HCT116 (cell line): Measurements from ENCODE around the gene LLGL2. TPM values are rescaled to one million over a fixed set of nuclear protein-coding genes. Genes with fewer than 3 reads are reported as not detected.

Experiments
- ATAC-seq: fragments of 200-7000 bp; cut with Tn5 transposase; 2 replicates; pipeline ENCODE4 v1.9.1; 2020; ENCODE audit warnings: mild to moderate bottlenecking, moderate library complexity
- BruUV-seq: library from RNA; stranded (reverse); fragments of 400-500 nt; replicated peaks from 2 replicates; lab custom pipeline; 2021; lab: Mats Ljungman, UMichigan
- CTCF ChIA-PET: fragments of 300-600 bp; sonication (Branson Sonifier 250); formaldehyde crosslinking; loops from one replicate; lab custom pipeline; 2021; ENCODE audit warnings: antibody characterized with exemption; lab: Charles Lee
- POLR2A ChIA-PET: fragments of 300-600, 350-600 bp; sonication (Branson Sonifier 250); formaldehyde crosslinking; loops from one replicate; lab custom pipeline; 2021; ENCODE audit warnings: antibody characterized with exemption; lab: Charles Lee
- RAD21 ChIA-PET, 2 experiments: fragments of 300-600 bp; sonication (Branson Sonifier 250); formaldehyde crosslinking; loops; one replicate each; lab custom pipeline; 2023; ENCODE audit warnings: low total read pairs in 2 of 2; ENCODE audit not compliant: uncharacterized antibody in 2 of 2, unreplicated experiment in 2 of 2, low non-redundant PET in 1 of 2; lab: Charles Lee
- DNase-seq: peaks from one replicate; pipeline ENCODE4 v3.0.0-alpha.2; 2010; ENCODE audit warnings: low read depth, low spot score
- H2AFZ ChIP-seq: fragments of 200-600 bp; shearing (Covaris generic), sonication (generic); 2 replicates; pipeline ENCODE4 v1.6.1; 2017; ENCODE audit warnings: low read depth, mixed run types, mixed read lengths, antibody characterized with exemption, low read length; ENCODE audit not compliant: poor library complexity, severe bottlenecking
- H3K27ac ChIP-seq: 2 replicates; pipeline ENCODE4 v1.5.1; 2012; ENCODE audit warnings: low read depth, low read length
- H3K27me3 ChIP-seq: fragments of 200-600 bp; sonication (generic); 2 replicates; pipeline ENCODE4 v1.6.1; 2016; ENCODE audit warnings: mixed run types, low read length, mixed read lengths; ENCODE audit not compliant: insufficient read depth
- H3K36me3 ChIP-seq, 2 experiments: fragments of 200-500 bp in 1 of 2; fragments of 200-600 bp in 1 of 2; sonication (Bioruptor generic) in 1 of 2; sonication (generic) in 1 of 2; 2 replicates each; pipeline versions ENCODE4 v1.5.1 to v1.6.1; 2014 to 2016; ENCODE audit warnings: low read length in 2 of 2, inconsistent platforms in 1 of 2, mixed read lengths in 1 of 2, mixed run types in 1 of 2; ENCODE audit not compliant: insufficient read depth in 2 of 2, control insufficient read depth in 1 of 2
- H3K4me1 ChIP-seq, 2 experiments: fragments of 200-600 bp in 1 of 2; sonication (generic) in 1 of 2; 2 replicates each; pipeline versions ENCODE4 v1.5.1 to v1.6.1; 2012 to 2017; ENCODE audit warnings: low read length in 2 of 2, inconsistent platforms in 1 of 2, mild to moderate bottlenecking in 1 of 2, mixed read lengths in 1 of 2, mixed run types in 1 of 2, moderate library complexity in 1 of 2; ENCODE audit not compliant: insufficient read depth in 2 of 2, control insufficient read depth in 1 of 2
- H3K4me2 ChIP-seq: fragments of 200-600 bp; sonication (generic); 2 replicates; pipeline ENCODE4 v1.6.1; 2017; ENCODE audit warnings: mixed run types, low read length, mixed read lengths
- H3K4me3 ChIP-seq, 2 experiments: fragments of 200-600 bp in 1 of 2; sonication (generic) in 1 of 2; replicated peaks in 1 of 2; 2 replicates each; pipeline ENCODE4 v1.5.1; 2011 to 2016; ENCODE audit warnings: low read length in 2 of 2, control low read depth in 1 of 2, low read depth in 1 of 2, mild to moderate bottlenecking in 1 of 2, mixed read lengths in 1 of 2, mixed run types in 1 of 2
- H3K79me2 ChIP-seq: fragments of 200-600 bp; sonication (generic); 2 replicates; pipeline ENCODE4 v1.6.1; 2017; ENCODE audit warnings: mild to moderate bottlenecking, mixed run types, low read length, moderate library complexity, mixed read lengths; ENCODE audit not compliant: insufficient read depth
- H3K9ac ChIP-seq: fragments of 200-600 bp; sonication (generic); 2 replicates; pipeline ENCODE4 v1.6.1; 2016; ENCODE audit warnings: low read length, mixed read lengths
- H3K9me2 ChIP-seq: fragments of 200-600 bp; sonication (generic), shearing (Covaris generic); 2 replicates; pipeline ENCODE4 v1.6.1; 2017; ENCODE audit warnings: mixed run types, mild to moderate bottlenecking, moderate library complexity; ENCODE audit not compliant: insufficient read depth
- H3K9me3 ChIP-seq, 2 experiments: fragments of 200-500 bp in 1 of 2; fragments of 200-600 bp in 1 of 2; sonication (Bioruptor generic) in 1 of 2; sonication (generic) in 1 of 2; 2 replicates each; pipeline ENCODE4 v1.6.1; 2014 to 2017; ENCODE audit warnings: low read length in 2 of 2, mixed read lengths in 2 of 2, inconsistent platforms in 1 of 2, low read depth in 1 of 2, mild to moderate bottlenecking in 1 of 2, mixed run types in 1 of 2, moderate library complexity in 1 of 2; ENCODE audit not compliant: control insufficient read depth in 1 of 2, insufficient read depth in 1 of 2
- H4K20me1 ChIP-seq: fragments of 200-600 bp; sonication (generic), shearing (Covaris generic); 2 replicates; pipeline ENCODE4 v1.6.1; 2017; ENCODE audit warnings: mixed run types, mild to moderate bottlenecking, moderate library complexity; ENCODE audit not compliant: insufficient read depth
- CEBPB ChIP-seq: IDR thresholded peaks from 2 replicates; pipeline ENCODE4 v1.6.1; 2012; ENCODE audit warnings: low read depth
- EZH2 ChIP-seq: fragments of 200-600 bp; sonication (generic); IDR thresholded peaks from 2 replicates; pipeline ENCODE4 v1.6.1; 2017; ENCODE audit warnings: antibody characterized with exemption, mixed run types
- POLR2AphosphoS5 ChIP-seq: IDR thresholded peaks from 2 replicates; pipeline ENCODE4 v1.6.1; 2011; ENCODE audit warnings: mild to moderate bottlenecking, low read depth, low read length, moderate library complexity
- RAD21 ChIP-seq: IDR thresholded peaks from 2 replicates; pipeline ENCODE4 v1.6.1; 2012; ENCODE audit warnings: low read depth, mild to moderate bottlenecking
- SRF ChIP-seq: IDR thresholded peaks from 2 replicates; pipeline ENCODE4 v1.6.1; 2012; ENCODE audit warnings: low read depth
- YY1 ChIP-seq: IDR thresholded peaks from 2 replicates; pipeline ENCODE4 v1.6.1; 2011; ENCODE audit warnings: low read length, low read depth, moderate library complexity, mild to moderate bottlenecking; ENCODE audit not compliant: insufficient replicate concordance; ENCODE audit errors: extremely low read depth
- ZFX ChIP-seq: fragments of 450-650 bp; IDR thresholded peaks from 2 replicates; pipeline ENCODE4 v1.6.1; 2017
- intact Hi-C: fragments of 100-400 bp; cut with micrococcal nuclease; formaldehyde crosslinking; loops from 2 replicates; pipeline ENCODE4 v1.10.0; 2022
- total RNA-seq: library from RNA; stranded (reverse); gene quantifications from one replicate; pipeline ENCODE4 v1.2.1, GENCODE V29; 2021; ENCODE audit not compliant: unreplicated experiment
- TF ChIP-seq, protein P1 (sequence below): IDR thresholded peaks from 2 replicates; pipeline ENCODE4 v1.6.1; 2011; ENCODE audit warnings: mild to moderate bottlenecking, low read length, moderate library complexity; ENCODE audit not compliant: insufficient replicate concordance; ENCODE audit errors: extremely low read depth

LLGL2 gene
- total RNA-seq, 1 experiment from 2014 or later: 209 TPM

DNA sequence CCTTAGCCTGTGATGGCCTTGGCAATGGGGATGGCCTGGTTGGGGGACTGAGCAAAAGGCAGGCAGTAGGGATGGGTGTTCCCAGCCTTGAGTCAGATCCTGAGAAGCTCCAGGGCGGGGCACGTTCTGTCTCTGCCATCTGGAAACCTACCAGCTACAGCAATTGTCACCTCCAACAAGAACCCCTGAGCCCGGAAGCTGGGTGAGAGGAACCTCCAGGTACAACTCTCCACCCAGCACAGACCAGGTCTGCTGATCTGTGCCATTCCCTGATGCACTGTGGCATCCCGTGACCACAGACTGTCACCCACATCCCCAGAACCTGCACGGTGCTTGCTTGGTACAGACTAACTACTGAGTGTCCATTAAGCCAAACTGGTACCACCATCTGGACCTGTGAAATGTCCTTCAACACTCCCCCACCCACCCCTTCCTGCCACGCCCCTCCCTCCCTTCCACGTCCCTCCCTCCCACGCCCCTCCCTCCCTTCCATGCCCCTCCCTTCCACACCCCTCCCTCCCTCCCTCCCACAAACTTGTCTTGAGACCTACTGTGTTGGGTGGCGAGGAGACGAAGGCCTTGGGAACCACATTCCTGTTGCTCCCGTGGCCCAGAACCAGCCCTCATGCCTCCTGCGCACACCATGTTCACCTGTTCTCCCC, 78.7 kb downstream of the LLGL2 start:
- POLR2A ChIA-PET: interaction anchor here (0.6 to 1.0 kb wide), 3 partner anchors 20 to 599 kb away, joined by 3 read pairs; no protein-coding TSS in a partner anchor
- ATAC-seq (peak; percentile 8), DNase-seq (no peak)
- no peaks in the 10 kb centered on the region for H3K9me2 ChIP-seq
- peak overlapping the region; percentile 19; the same call in 1 of the 2 replicates for H3K27ac ChIP-seq
- H3K9me3 ChIP-seq: no peaks in the 10 kb centered on the region
- RAD21 ChIA-PET: no interaction called here
- peak overlapping the region in 1 of 2 experiments; percentile 9; a peak in 1 of 4 replicates for H3K4me3 ChIP-seq
- no peaks in the 10 kb centered on the region for H3K79me2 ChIP-seq
- TF ChIP-seq CEBPB: no peak
- no peaks in the 10 kb centered on the region for H3K27me3 ChIP-seq
- H4K20me1 ChIP-seq: no peaks in the 10 kb centered on the region
- intact Hi-C loops: loop anchor here (5.0 kb wide), 2 partner anchors 87 to 177 kb away; partner anchors contain the start of genes CASKIN2 and TSEN54
- CTCF ChIA-PET: interaction anchor here (0.6 to 2.9 kb wide), 3 partner anchors 29 to 432 kb away, joined by 3 to 14 read pairs (median 4); partner anchors contain the start of gene SMIM5
- no peaks in the 10 kb centered on the region for H3K36me3 ChIP-seq
- H2AFZ ChIP-seq: no peak overlapping the region
- peak overlapping the region; percentile 75 for H3K4me2 ChIP-seq
- peak overlapping the region; percentile 21; the same call in 1 of the 2 replicates for H3K9ac ChIP-seq
- H3K4me1 ChIP-seq: peaks cover 15 to 54% of the 10 kb centered on the region in 2 experiments
- BruUV-seq: no TSS peak

DNA sequence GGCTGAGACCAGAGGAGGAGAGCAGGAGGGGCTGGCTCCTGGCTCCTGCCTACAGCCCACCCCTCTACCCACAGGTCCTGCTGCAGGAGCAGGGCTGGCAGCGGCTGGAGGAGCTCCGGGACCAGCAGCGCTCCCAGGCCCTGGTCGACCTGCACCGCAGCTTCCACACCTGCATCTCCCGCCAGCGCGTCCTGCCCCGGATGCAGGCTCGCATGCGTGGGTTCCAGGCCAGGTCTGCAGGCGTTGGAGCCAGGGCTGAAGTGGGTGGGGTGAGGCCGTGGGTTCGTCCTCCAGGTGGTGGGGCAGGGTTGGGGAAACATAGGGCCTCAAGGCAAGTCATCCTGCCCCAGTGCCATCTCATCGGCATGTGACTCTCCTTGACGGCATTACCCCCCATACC, 80.3 kb downstream of the LLGL2 start:
- no peak for ATAC-seq
- Histone ChIP-seq H3K36me3 (no peaks in the 10 kb centered on the region), H3K9ac (no peak overlapping the region), H3K27ac (no peak overlapping the region), H3K27me3 (no peaks in the 10 kb centered on the region), H3K4me3 (no peak overlapping the region), H3K9me2 (no peaks in the 10 kb centered on the region), H3K9me3 (no peaks in the 10 kb centered on the region), H4K20me1 (no peaks in the 10 kb centered on the region), H3K4me1 (peaks cover 22 to 60% of the 10 kb centered on the region in 2 experiments), H2AFZ (no peak overlapping the region), H3K79me2 (no peaks in the 10 kb centered on the region), H3K4me2 (no peak overlapping the region)
- RAD21 ChIA-PET: no interaction called here
- CTCF ChIA-PET: interaction anchor here (0.6 to 2.9 kb wide), 2 partner anchors 27 to 1860 kb away, joined by 3 to 14 read pairs; partner anchors contain the start of gene SMIM5
- BruUV-seq: no TSS peak
- intact Hi-C loops: no loop called here
- no peak for DNase-seq
- POLR2A ChIA-PET: interaction anchor here (0.6 kb wide), 1 partner anchor 250 kb away, joined by 3 read pairs; the partner anchor contains the start of gene WBP2
- no peak for TF ChIP-seq EZH2
- TF ChIP-seq YY1: no peak
- no peak for TF ChIP-seq SRF
- no peak for TF ChIP-seq RAD21
- no peak for TF ChIP-seq POLR2AphosphoS5
- TF ChIP-seq, protein P1, sequence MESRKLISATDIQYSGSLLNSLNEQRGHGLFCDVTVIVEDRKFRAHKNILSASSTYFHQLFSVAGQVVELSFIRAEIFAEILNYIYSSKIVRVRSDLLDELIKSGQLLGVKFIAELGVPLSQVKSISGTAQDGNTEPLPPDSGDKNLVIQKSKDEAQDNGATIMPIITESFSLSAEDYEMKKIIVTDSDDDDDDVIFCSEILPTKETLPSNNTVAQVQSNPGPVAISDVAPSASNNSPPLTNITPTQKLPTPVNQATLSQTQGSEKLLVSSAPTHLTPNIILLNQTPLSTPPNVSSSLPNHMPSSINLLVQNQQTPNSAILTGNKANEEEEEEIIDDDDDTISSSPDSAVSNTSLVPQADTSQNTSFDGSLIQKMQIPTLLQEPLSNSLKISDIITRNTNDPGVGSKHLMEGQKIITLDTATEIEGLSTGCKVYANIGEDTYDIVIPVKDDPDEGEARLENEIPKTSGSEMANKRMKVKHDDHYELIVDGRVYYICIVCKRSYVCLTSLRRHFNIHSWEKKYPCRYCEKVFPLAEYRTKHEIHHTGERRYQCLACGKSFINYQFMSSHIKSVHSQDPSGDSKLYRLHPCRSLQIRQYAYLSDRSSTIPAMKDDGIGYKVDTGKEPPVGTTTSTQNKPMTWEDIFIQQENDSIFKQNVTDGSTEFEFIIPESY: no peak
- TF ChIP-seq ZFX: no peak
